OCI-M2 (cell line): Measurements from ENCODE around the gene ARRB2.

Experiments used
- DNase-seq: peaks from one replicate; lab custom pipeline; 2025; ENCODE audit not compliant: unreplicated experiment; lab: John Stamatoyannopoulos, UW

Gene ARRB2

DNA sequence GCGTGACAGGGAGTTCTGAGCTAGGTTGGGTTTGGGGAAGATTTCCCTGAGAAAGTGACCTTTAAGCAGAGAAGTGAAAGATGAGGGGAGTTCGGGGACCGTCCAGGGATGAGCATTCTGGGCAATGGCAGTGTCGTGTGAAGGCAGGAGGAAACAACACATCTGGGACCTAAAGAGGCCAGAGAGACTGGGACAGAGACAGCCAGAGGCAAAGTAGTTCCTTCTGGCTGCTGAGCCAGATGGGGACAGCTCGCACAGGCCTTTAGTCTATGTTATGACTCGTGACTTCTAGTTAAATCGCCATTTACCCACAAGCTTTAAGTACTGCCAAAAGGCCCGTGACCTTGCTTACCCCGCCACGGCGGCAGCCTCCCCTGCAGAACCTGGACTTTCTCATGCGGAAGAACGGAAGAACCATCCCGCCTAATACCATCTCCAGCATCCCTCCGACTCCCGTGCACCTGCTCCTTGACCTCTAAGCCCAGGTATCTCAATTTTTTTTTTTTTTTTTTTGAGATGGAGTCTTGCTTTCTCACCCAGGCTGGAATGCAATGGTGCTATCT is 12.3 kb downstream of the ARRB2 start:
- no peak for DNase-seq

GRCh38 chr17:4724650-4725049 is 14.2 kb downstream of the ARRB2 start:
- DNase-seq, result no peak

GRCh38 chr17:4725646-4726310 is 15.3 kb downstream of the ARRB2 start:
- no peak for DNase-seq

DNA sequence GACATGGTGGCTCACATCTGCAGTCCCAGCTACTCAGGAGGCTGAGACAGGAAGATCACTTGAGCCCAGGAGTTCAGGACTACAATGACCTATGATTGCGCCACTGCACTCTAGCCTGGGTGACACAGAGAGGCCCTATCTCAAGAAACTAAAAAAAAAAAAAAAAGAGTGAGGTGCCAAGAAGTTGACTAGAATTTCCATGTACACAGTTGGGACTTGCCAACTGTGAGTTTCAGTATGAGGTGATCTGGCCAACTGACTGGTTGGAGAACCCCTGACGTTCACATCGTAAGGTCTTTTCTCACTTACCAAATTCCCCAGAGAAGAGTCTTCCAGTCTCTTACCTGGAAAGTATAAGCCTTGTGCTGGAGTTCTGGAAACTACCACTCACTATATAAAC is 17.7 kb downstream of the ARRB2 start:
- DNase-seq, result no peak

- DNase-seq, result no peak
Observed at GRCh38 chr17:4733073-4733531, 22.7 kb downstream of the ARRB2 start.

- no peak for DNase-seq
Observed at GRCh38 chr17:4734857-4735475, 24.5 kb downstream of the ARRB2 start.

DNA sequence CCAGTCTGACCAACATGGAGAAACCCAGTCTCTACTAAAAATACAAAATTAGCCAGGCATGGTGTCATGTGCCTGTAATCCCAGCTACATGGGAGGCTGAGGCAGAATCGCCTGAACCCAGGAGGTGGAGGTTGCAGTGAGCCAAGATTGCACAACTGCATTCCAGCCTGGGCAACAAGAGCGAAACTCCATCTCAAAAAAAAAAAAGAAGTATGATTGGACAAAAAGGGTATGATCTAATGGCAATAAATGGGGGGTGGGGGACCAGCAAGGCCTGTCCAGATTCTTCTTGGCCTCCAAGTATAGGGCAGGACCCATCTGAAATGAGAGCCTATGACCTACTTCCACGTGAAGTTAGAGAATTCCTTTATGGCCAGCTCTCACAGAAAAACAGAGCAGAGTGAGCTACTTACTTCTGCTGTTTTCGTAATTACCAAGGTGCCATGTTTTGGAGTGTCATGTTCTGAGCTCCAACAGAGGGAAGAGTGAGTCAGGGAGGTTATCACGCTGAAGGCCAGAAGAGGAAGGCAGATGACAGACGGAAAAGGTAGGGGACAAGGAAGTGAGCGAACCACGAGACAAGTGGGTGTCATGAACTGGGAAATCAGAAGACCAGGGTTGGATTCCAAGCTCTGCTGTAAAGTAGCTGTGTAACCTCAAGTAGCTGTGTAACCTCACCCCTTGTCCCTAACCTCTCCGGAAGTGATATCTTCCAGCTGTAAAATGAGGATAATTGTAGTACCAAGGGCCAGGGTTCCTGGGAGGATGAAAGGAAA is 25.6 kb downstream of the ARRB2 start:
- DNase-seq, result no peak

GRCh38 chr17:4738136-4739121 is 28.0 kb downstream of the ARRB2 start:
- no peak for DNase-seq

- no peak for DNase-seq
Observed at GRCh38 chr17:4739122-4740024, 28.9 kb downstream of the ARRB2 start, which contains the start of the genes CXCL16 and ZMYND15. CXCL16 (minus strand) TSS chr17:4739928; CDS start chr17:4739339, 589 bp downstream. ZMYND15 (plus strand) TSS chr17:4739833; CDS start chr17:4740549, 716 bp downstream.

DNA sequence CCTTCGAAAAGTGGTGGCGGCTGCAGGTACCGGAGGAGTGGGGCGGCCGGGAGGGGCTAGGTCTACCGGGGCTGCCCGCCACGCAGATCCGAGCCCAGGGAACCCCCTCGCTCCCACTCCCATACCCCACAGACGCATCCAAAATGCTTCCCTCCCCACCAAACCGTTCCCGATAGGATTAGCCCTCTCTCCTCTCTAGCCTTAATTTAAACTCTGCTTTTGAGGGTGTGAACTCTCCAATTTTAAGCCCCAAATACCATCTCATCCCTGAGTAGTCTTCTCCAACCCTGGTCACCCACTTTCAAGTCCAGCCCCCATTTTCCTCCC is 29.6 kb downstream of the ARRB2 start:
- no peak for DNase-seq

DNA sequence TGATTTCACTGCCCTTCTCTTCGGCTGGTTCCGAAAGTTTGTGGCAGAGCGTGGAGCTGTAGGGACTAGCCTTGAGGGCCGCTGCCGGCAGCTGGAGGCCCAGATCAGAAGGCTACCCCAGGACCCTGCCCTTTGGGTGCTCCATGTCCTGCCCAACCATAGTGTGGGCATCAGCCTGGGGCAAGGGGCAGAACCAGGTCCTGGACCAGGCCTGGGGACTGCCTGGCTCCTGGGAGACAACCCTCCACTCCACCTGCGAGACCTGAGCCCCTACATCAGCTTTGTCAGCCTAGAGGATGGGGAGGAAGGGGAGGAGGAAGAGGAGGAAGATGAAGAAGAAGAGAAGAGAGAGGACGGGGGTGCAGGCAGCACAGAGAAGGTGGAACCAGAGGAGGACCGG is 30.2 kb downstream of the ARRB2 start:
- no peak for DNase-seq

GRCh38 chr17:4741544-4741943 is 31.1 kb downstream of the ARRB2 start:
- no peak for DNase-seq

- DNase-seq, result no peak
Observed at GRCh38 chr17:4742133-4742532, 31.7 kb downstream of the ARRB2 start.

- no peak for DNase-seq
Observed at GRCh38 chr17:4742629-4743028, 32.2 kb downstream of the ARRB2 start.

- no peak for DNase-seq
Observed at GRCh38 chr17:4743216-4743615, 32.8 kb downstream of the ARRB2 start.

GRCh38 chr17:4743898-4744297 is 33.5 kb downstream of the ARRB2 start:
- DNase-seq, result no peak

GRCh38 chr17:4744999-4745969 is 34.9 kb downstream of the ARRB2 start:
- DNase-seq, result no peak

GRCh38 chr17:4747847-4748246 is 37.4 kb downstream of the ARRB2 start:
- DNase-seq, result no peak
